OCI-LY7 (cell line): ENCODE results near the gene FGD2. TPM values are rescaled to one million over a fixed set of nuclear protein-coding genes. Genes with fewer than 3 reads are reported as not detected.

Source experiments
- BruUV-seq: library from RNA; stranded (reverse); fragments of 400-500 nt; replicated peaks from 2 replicates; lab custom pipeline; 2021; lab: Mats Ljungman, UMichigan
- CTCF ChIA-PET: fragments of 300-600 bp; sonication (Branson Sonifier 250); formaldehyde crosslinking; loops from one replicate; lab custom pipeline; 2022; ENCODE audit warnings: antibody characterized with exemption; ENCODE audit not compliant: unreplicated experiment; lab: Charles Lee
- POLR2A ChIA-PET: fragments of 300-600 bp; sonication (Branson Sonifier 250); formaldehyde crosslinking; loops from one replicate; lab custom pipeline; 2022; ENCODE audit warnings: antibody characterized with exemption; lab: Charles Lee
- DNase-seq: peaks from one replicate; pipeline ENCODE4 v3.0.0-alpha.2; 2015; ENCODE audit warnings: low spot score
- H2AFZ ChIP-seq: fragments of 200-600 bp; sonication (generic), shearing (Covaris generic); 2 replicates; pipeline ENCODE4 v1.6.1; 2014; ENCODE audit warnings: mild to moderate bottlenecking, antibody characterized with exemption, low read length, moderate library complexity
- H3K27ac ChIP-seq: fragments of 200-600 bp; sonication (generic); 2 replicates; pipeline ENCODE4 v1.5.1; 2014; ENCODE audit warnings: mixed run types, low read depth, mild to moderate bottlenecking, moderate library complexity, low read length, inconsistent platforms; ENCODE audit not compliant: poor library complexity, severe bottlenecking
- H3K36me3 ChIP-seq: fragments of 200-600 bp; sonication (generic); 2 replicates; pipeline ENCODE4 v1.6.1; 2014; ENCODE audit warnings: mild to moderate bottlenecking, antibody characterized with exemption, low read length, moderate library complexity, mixed read lengths; ENCODE audit not compliant: insufficient read depth
- H3K4me1 ChIP-seq: fragments of 200-600 bp; sonication (generic); 2 replicates; pipeline ENCODE4 v1.5.1; 2014; ENCODE audit warnings: mild to moderate bottlenecking, low read length; ENCODE audit not compliant: insufficient read depth, poor library complexity, severe bottlenecking
- H3K4me2 ChIP-seq: fragments of 200-600 bp; sonication (generic); 2 replicates; pipeline ENCODE4 v1.6.1; 2014; ENCODE audit warnings: mild to moderate bottlenecking, low read length
- H3K4me3 ChIP-seq: fragments of 200-600 bp; sonication (generic); 2 replicates; pipeline ENCODE4 v1.5.1; 2014; ENCODE audit warnings: mild to moderate bottlenecking, low read depth, low read length; ENCODE audit not compliant: poor library complexity, severe bottlenecking
- H3K79me2 ChIP-seq: fragments of 200-600 bp; sonication (generic); 2 replicates; pipeline ENCODE4 v1.6.1; 2016; ENCODE audit warnings: low read depth, mild to moderate bottlenecking, low read length, moderate library complexity, mixed read lengths; ENCODE audit not compliant: insufficient read depth
- H3K9me2 ChIP-seq: fragments of 200-600 bp; sonication (generic); 2 replicates; pipeline ENCODE4 v1.6.1; 2016; ENCODE audit warnings: mild to moderate bottlenecking, low read length, mixed read lengths; ENCODE audit not compliant: insufficient read depth
- H3K9me3 ChIP-seq: fragments of 200-600 bp; sonication (generic); 2 replicates; pipeline ENCODE4 v1.6.1; 2014; ENCODE audit warnings: mild to moderate bottlenecking, mixed run types, low read length, mixed read lengths
- H4K20me1 ChIP-seq: fragments of 200-600 bp; sonication (generic); 2 replicates; pipeline ENCODE4 v1.6.1; 2014; ENCODE audit warnings: mild to moderate bottlenecking, antibody characterized with exemption, low read length, moderate library complexity, mixed read lengths; ENCODE audit not compliant: insufficient read depth
- CTCF ChIP-seq: fragments of 200-600 bp; sonication (generic); conservative IDR thresholded peaks from 2 replicates; pipeline ENCODE4 v1.5.1; 2014; ENCODE audit warnings: mild to moderate bottlenecking, antibody characterized with exemption, low read length, moderate library complexity, mixed read lengths
- EZH2phosphoT487 ChIP-seq: fragments of 200-600 bp; sonication (generic); IDR thresholded peaks from 2 replicates; pipeline ENCODE4 v1.6.1; 2018; ENCODE audit warnings: low read depth, borderline replicate concordance, mild to moderate bottlenecking, mixed run types, antibody characterized with exemption, low read length, moderate library complexity, mixed read lengths
- intact Hi-C: fragments of 100-400 bp; cut with micrococcal nuclease; formaldehyde crosslinking; loops from one replicate; pipeline ENCODE4 v1.10.0; 2022; ENCODE audit not compliant: unreplicated experiment
- total RNA-seq, 2 experiments: library from RNA; depleted of rRNA in 1 of 2; stranded (reverse); fragments of >200 nt in 1 of 2; shearing (Covaris generic) in 1 of 2; gene quantifications; 2 replicates each; pipeline ENCODE4 v1.2.3, GENCODE V29; 2014 to 2022

FGD2 gene
- total RNA-seq, 2 experiments from 2014 or later: 27.8 to 48.6 TPM

GRCh38 chr6:37053683-37054082, 48.2 kb downstream of the FGD2 start:
- no peak for DNase-seq
- intact Hi-C loops: no loop called here

GRCh38 chr6:37054171-37054570, 48.7 kb downstream of the FGD2 start:
- POLR2A ChIA-PET: interaction anchor here (0.7 to 4.4 kb wide), 2 partner anchors 117 to 145 kb away, joined by 3 to 40 read pairs; partner anchors contain the start of gene PIM1
- DNase-seq: no peak
- CTCF ChIA-PET: no interaction called here
- no TSS peak for BruUV-seq
- H3K9me3 ChIP-seq: no peaks in the 10 kb centered on the region
- no peak overlapping the region for H3K27ac ChIP-seq
- H3K36me3 ChIP-seq: no peaks in the 10 kb centered on the region
- peaks cover under 1% of the 10 kb centered on the region; the same call in 1 of the 2 replicates for H4K20me1 ChIP-seq
- no peak overlapping the region for H3K4me3 ChIP-seq
- no peaks in the 10 kb centered on the region for H3K9me2 ChIP-seq
- H2AFZ ChIP-seq: no peak overlapping the region
- no peak overlapping the region for H3K4me2 ChIP-seq
- intact Hi-C loops: no loop called here
- H3K79me2 ChIP-seq: no peaks in the 10 kb centered on the region
- no peak for TF ChIP-seq EZH2phosphoT487
- TF ChIP-seq CTCF: no peak
- peaks cover 30% of the 10 kb centered on the region for H3K4me1 ChIP-seq

More at GRCh38 chr6:37053683-37054082, 48.2 kb downstream of the FGD2 start:
- no peak overlapping the region for H2AFZ ChIP-seq
- peaks cover 3% of the 10 kb centered on the region; the same call in 1 of the 2 replicates for H4K20me1 ChIP-seq
- H3K4me1 ChIP-seq: peaks cover 35% of the 10 kb centered on the region
- ChIA-PET POLR2A (interaction anchor here (0.7 to 4.4 kb wide), 2 partner anchors 117 to 146 kb away, joined by 3 to 40 read pairs; partner anchors contain the start of gene PIM1), CTCF (no interaction called here)
- H3K36me3 ChIP-seq: no peaks in the 10 kb centered on the region
- no peaks in the 10 kb centered on the region for H3K9me3 ChIP-seq
- H3K4me3 ChIP-seq: no peak overlapping the region
- BruUV-seq: no TSS peak
- TF ChIP-seq EZH2phosphoT487 (no peak), CTCF (no peak)
- H3K4me2 ChIP-seq: no peak overlapping the region
- H3K9me2 ChIP-seq: no peaks in the 10 kb centered on the region
- H3K79me2 ChIP-seq: no peaks in the 10 kb centered on the region
- no peak overlapping the region for H3K27ac ChIP-seq

- Histone ChIP-seq H3K79me2 (no peaks in the 10 kb centered on the region), H3K4me2 (no peak overlapping the region), H3K4me3 (no peak overlapping the region), H3K27ac (no peak overlapping the region), H3K9me3 (no peaks in the 10 kb centered on the region), H2AFZ (no peak overlapping the region), H3K9me2 (no peaks in the 10 kb centered on the region), H3K36me3 (no peaks in the 10 kb centered on the region), H3K4me1 (peaks cover 26% of the 10 kb centered on the region), H4K20me1 (no peaks in the 10 kb centered on the region; the same call in 1 of the 2 replicates)
- ChIA-PET CTCF (no interaction called here), POLR2A (no interaction called here)
- no TSS peak for BruUV-seq
- no peak for TF ChIP-seq CTCF
- no peak for TF ChIP-seq EZH2phosphoT487
- DNase-seq: no peak
- intact Hi-C loops: no loop called here
These were observed 49.1 kb downstream of the FGD2 start for GRCh38 chr6:37054580-37054979.
